HepG2 (cell line): ENCODE data around the gene INSIG2. TPM values are rescaled to one million over a fixed set of nuclear protein-coding genes. Genes with fewer than 3 reads are reported as not detected.

ENCODE experiments used
- ATAC-seq: fragments of 200-7000 bp; cut with Tn5 transposase; 3 replicates; pipeline ENCODE4 v1.9.1; 2020; ENCODE audit warnings: mild to moderate bottlenecking, moderate library complexity
- BruUV-seq: library from RNA; stranded (reverse); fragments of 400-500 nt; replicated peaks from 2 replicates; lab custom pipeline; 2021; lab: Mats Ljungman, UMichigan
- CTCF ChIA-PET: fragments of 300-600 bp; formaldehyde crosslinking; extraction: SDS; loops from one replicate; lab custom pipeline; 2021; ENCODE audit warnings: low total read pairs, inconsistent platforms, low intra/inter-chr PET ratio; lab: Yijun Ruan, JAX
- POLR2A ChIA-PET: fragments of 350-600 bp; sonication (Branson Sonifier 250); formaldehyde crosslinking; loops from one replicate; lab custom pipeline; 2020; ENCODE audit warnings: antibody characterized with exemption, inconsistent platforms; lab: Yijun Ruan, JAX
- DNase-seq: peaks from one replicate; pipeline ENCODE4 v3.0.0-alpha.2; 2015; ENCODE audit warnings: low spot score
- FAIRE-seq: peaks from 3 replicates; lab custom pipeline; 2011; peaks lifted over from hg19 to GRCh38; lab: Jason Lieb, UNC
- H2AFZ ChIP-seq: one replicate; pipeline ENCODE4 v1.6.1; 2011; ENCODE audit warnings: low read length, inconsistent platforms
- H3K27ac ChIP-seq: fragments of 300-600 bp; 3 replicates; pipeline ENCODE4 v1.8.0; 2011; ENCODE audit warnings: mixed run types, mild to moderate bottlenecking, mixed read lengths, low read length, inconsistent platforms; ENCODE audit not compliant: insufficient read depth; ENCODE audit errors: extremely low read length
- H3K27me3 ChIP-seq, 2 experiments: fragments of 200-600 bp in 1 of 2; 2 replicates in 1 of 2; 3 replicates in 1 of 2; pipeline versions ENCODE4 v1.6.0 to v1.8.0; 2011; ENCODE audit warnings: low read length in 2 of 2, mild to moderate bottlenecking in 2 of 2, moderate library complexity in 2 of 2, inconsistent platforms in 1 of 2; ENCODE audit not compliant: insufficient read depth in 2 of 2, control insufficient read depth in 1 of 2
- H3K36me3 ChIP-seq, 2 experiments: fragments of 200-600 bp in 1 of 2; replicated peaks in 1 of 2; 2 replicates in 1 of 2; 3 replicates in 1 of 2; pipeline versions ENCODE4 v1.5.1 to v1.8.0; 2011; ENCODE audit warnings: low read length in 2 of 2, inconsistent platforms in 1 of 2; ENCODE audit not compliant: insufficient read depth in 2 of 2, control insufficient read depth in 1 of 2
- H3K4me1 ChIP-seq: 2 replicates; pipeline ENCODE4 v1.5.1; 2012; ENCODE audit warnings: low read length, inconsistent platforms; ENCODE audit not compliant: insufficient read depth
- H3K4me2 ChIP-seq: 2 replicates; pipeline ENCODE4 v1.6.0; 2011; ENCODE audit warnings: low read depth, low read length, inconsistent platforms
- H3K4me3 ChIP-seq, 3 experiments: fragments of 200-600 bp in 1 of 3; sonication (generic), shearing (Covaris generic) in 1 of 3; replicated peaks in 1 of 3; 2 replicates each; pipeline ENCODE4 v1.5.1; 2011 to 2016; ENCODE audit warnings: low read length in 3 of 3, inconsistent platforms in 2 of 3, low read depth in 2 of 3, mild to moderate bottlenecking in 2 of 3, control low read depth in 1 of 3, mixed read lengths in 1 of 3; ENCODE audit not compliant: insufficient read depth in 1 of 3
- H3K79me2 ChIP-seq: one replicate; pipeline ENCODE4 v1.6.1; 2011; ENCODE audit warnings: low read length, inconsistent platforms; ENCODE audit not compliant: insufficient read depth
- H3K9ac ChIP-seq: 2 replicates; pipeline ENCODE4 v1.6.0; 2011; ENCODE audit warnings: mild to moderate bottlenecking, low read depth, low read length, inconsistent platforms; ENCODE audit not compliant: insufficient read depth
- H3K9me3 ChIP-seq: 2 replicates; pipeline ENCODE4 v1.5.1; 2012; ENCODE audit warnings: mild to moderate bottlenecking, low read length
- H4K20me1 ChIP-seq: 2 replicates; pipeline ENCODE4 v1.6.0; 2011; ENCODE audit warnings: inconsistent platforms, mild to moderate bottlenecking, low read length, moderate library complexity; ENCODE audit not compliant: insufficient read depth
- ATF4 ChIP-seq, 2 experiments: fragments of 450-650 bp in 1 of 2; sonication (generic) in 1 of 2; formaldehyde crosslinking; IDR thresholded peaks; 2 replicates each; pipeline versions ENCODE4 v1.5.0 to v1.8.0; 2020 to 2022; ENCODE audit warnings: mild to moderate bottlenecking in 1 of 2, missing genetic modification reagents in 1 of 2
- ZBTB33 ChIP-seq: sonication (generic); formaldehyde crosslinking; IDR thresholded peaks from 2 replicates; pipeline ENCODE4 v1.4.0; 2020; ENCODE audit warnings: missing genetic modification reagents
- ZNF326 ChIP-seq: sonication (generic); formaldehyde crosslinking; IDR thresholded peaks from 2 replicates; pipeline ENCODE4 v1.4.0; 2020; ENCODE audit warnings: missing genetic modification reagents, borderline replicate concordance
- WGBS: methylation state at CpG from one replicate; pipeline ENCODE4 v1.1.6; 2017; ENCODE audit warnings: low lambda C conversion rate; 5-methylcytosine and 5-hydroxymethylcytosine counted together
- in situ Hi-C: cut with HindIII; loops from 2 replicates; pipeline ENCODE4 v1.10.0; 2017; ENCODE audit warnings: low pct_unique_long_range_greater_than_20kb; ENCODE audit not compliant: extremely low pct_ligation_motif_present
- intact Hi-C: fragments of 100-400 bp; cut with micrococcal nuclease; formaldehyde crosslinking; loops from one replicate; pipeline ENCODE4 v1.10.0; 2022; ENCODE audit not compliant: unreplicated experiment
- polyA plus RNA-seq, 8 experiments: library from polyadenylated mRNA; depleted of rRNA in 3 of 8; stranded (reverse) in 7 of 8; unstranded in 1 of 8; fragments of >200 nt; fragmentation: Illumina TruSeq in 4 of 8; extraction: Trizol in 4 of 8; gene quantifications; 2 replicates each; pipeline versions ENCODE4 v1.2.1 to v1.2.3, GENCODE V29; 2011 to 2016; ENCODE audit warnings: low read depth in 4 of 8, missing spikeins in 1 of 8, mixed read lengths in 1 of 8; ENCODE audit not compliant: insufficient read depth in 1 of 8
- total RNA-seq, 5 experiments: library from RNA; depleted of rRNA; stranded (reverse); fragments of >200 nt; fragmentation: Illumina TruSeq; extraction: Trizol; gene quantifications; 2 replicates each; pipeline ENCODE4 v1.2.3, GENCODE V29; 2016; ENCODE audit warnings: low read depth in 1 of 5

Gene INSIG2
- total and polyA plus RNA-seq, 2 of the 13 experiments (the other 11 are each of a cell fraction or from before 2014, with no cell fraction given): 73.5 to 481 TPM

GRCh38 chr2:118097657-118098056 lies 9.4 kb downstream of the INSIG2 start:
- H3K79me2 ChIP-seq: peaks cover 94% of the 10 kb centered on the region

More at GRCh38 chr2:118097657-118098056, 9.4 kb downstream of the INSIG2 start:
- FAIRE-seq (no peak), ATAC-seq (no peak), DNase-seq (no peak)
- no TSS peak for BruUV-seq
- WGBS: 97% methylated on average over 4 of the region's 4 CpGs
- Histone ChIP-seq H3K4me1 (peaks cover 50% of the 10 kb centered on the region), H3K9ac (no peak overlapping the region), H3K27ac (no peak overlapping the region), H3K36me3 (peaks cover 23 to 74% of the 10 kb centered on the region in 2 experiments), H3K9me3 (no peaks in the 10 kb centered on the region), H3K4me2 (no peak overlapping the region), H4K20me1 (peaks cover 87% of the 10 kb centered on the region), H3K4me3 (no peak overlapping the region; a peak in 1 of 6 replicates), H2AFZ (no peak overlapping the region), H3K27me3 (no peaks in the 10 kb centered on the region)
- no peak for TF ChIP-seq ZNF326 (CRISPR knock-in tag)
- 0 out of 2 replicates have a peak, but pooled peaks have one; percentile 27 for TF ChIP-seq ZBTB33 (CRISPR knock-in tag)
- peak in 1 of 2 experiments; percentile 20; a peak in 1 of 4 replicates for TF ChIP-seq ATF4 (CRISPR knock-in tag; IDR thresholded peaks at IDR 0.05)
- in situ Hi-C loops (no loop called here), intact Hi-C loops (no loop called here)
- POLR2A ChIA-PET: no interaction called here
- CTCF ChIA-PET: no interaction called here
